K562 (cell line): Measurements from ENCODE around the gene FES. TPM values are rescaled to one million over a fixed set of nuclear protein-coding genes. Genes with fewer than 3 reads are reported as not detected.
A peak's percentile ranks its signal among the peaks of the same experiment; 100 is the strongest.

Experiments
- BACH1 ChIP-seq: fragments of 200-800 bp; sonication (Bioruptor generic); IDR thresholded peaks from 2 replicates; pipeline ENCODE4 v1.6.1; 2016; ENCODE audit warnings: missing genetic modification characterization, missing compliant biosample characterization
- BCOR ChIP-seq: fragments of 450-650 bp; IDR thresholded peaks from 2 replicates; pipeline ENCODE4 v1.6.1; 2016
- CEBPG ChIP-seq, 3 experiments: fragments of 200-800 bp in 1 of 3; sonication (Bioruptor generic) in 1 of 3; sonication (generic) in 1 of 3; formaldehyde crosslinking in 1 of 3; IDR thresholded peaks in 2 of 3; conservative IDR thresholded peaks in 1 of 3; 2 replicates each; pipeline versions ENCODE4 v1.6.1 to v1.8.0; 2016 to 2022; ENCODE audit warnings: missing compliant biosample characterization in 2 of 3, missing genetic modification characterization in 2 of 3, mild to moderate bottlenecking in 1 of 3, missing genetic modification reagents in 1 of 3
- EGR1 ChIP-seq: fragments of 450-650 bp; conservative IDR thresholded peaks from 2 replicates; pipeline ENCODE4 v1.6.1; 2017; ENCODE audit warnings: mild to moderate bottlenecking
- MAX ChIP-seq: sonication (generic); formaldehyde crosslinking; IDR thresholded peaks from 2 replicates; pipeline ENCODE4 v1.9.0; 2022; ENCODE audit warnings: mild to moderate bottlenecking, missing genetic modification reagents
- MGA ChIP-seq: fragments of 450-650 bp; IDR thresholded peaks from 2 replicates; pipeline ENCODE4 v1.6.1; 2016; ENCODE audit warnings: mild to moderate bottlenecking, moderate library complexity
- MTA3 ChIP-seq: fragments of 450-650 bp; formaldehyde crosslinking; IDR thresholded peaks from 2 replicates; pipeline ENCODE4 v1.6.1; 2017; ENCODE audit warnings: mild to moderate bottlenecking, borderline replicate concordance
- POLR3G ChIP-seq: IDR thresholded peaks from 2 replicates; pipeline ENCODE4 v1.6.1; 2011; ENCODE audit not compliant: insufficient read length, insufficient replicate concordance; ENCODE audit errors: extremely low read depth
- PYGO2 ChIP-seq: fragments of 450-650 bp; IDR thresholded peaks from 2 replicates; pipeline ENCODE4 v1.6.1; 2016; ENCODE audit warnings: mild to moderate bottlenecking, missing genetic modification characterization, moderate library complexity, missing compliant biosample characterization
- SREBF2 ChIP-seq: sonication (generic); formaldehyde crosslinking; IDR thresholded peaks from 2 replicates; pipeline ENCODE4 v1.4.0; 2020; ENCODE audit warnings: mild to moderate bottlenecking, missing genetic modification reagents
- STAT5B ChIP-seq: fragments of 250-450 bp; sonication (Bioruptor Pico); IDR thresholded peaks from 2 replicates; pipeline ENCODE4 v1.8.0; 2021; ENCODE audit warnings: mild to moderate bottlenecking, inconsistent platforms
- STAT6 ChIP-seq: sonication (generic); formaldehyde crosslinking; IDR thresholded peaks from 2 replicates; pipeline ENCODE4 v1.8.1; 2023; ENCODE audit warnings: mild to moderate bottlenecking, missing genetic modification reagents
- ZKSCAN1 ChIP-seq: fragments of 150-350 bp; IDR thresholded peaks from 2 replicates; pipeline ENCODE4 v1.6.1; 2016; ENCODE audit warnings: low read depth, low read length
- polyA plus RNA-seq, 8 experiments: library from polyadenylated mRNA; depleted of rRNA in 4 of 8; stranded (reverse) in 5 of 8; unstranded in 3 of 8; fragments of >200 nt; fragmentation: Nextera tagmentation in 2 of 8; fragmentation: Illumina TruSeq in 1 of 8; extraction: Ambion mirVana in 2 of 8; extraction: Trizol in 1 of 8; gene quantifications; 2 replicates each; pipeline versions ENCODE4 v1.2.1 to v1.2.3, GENCODE V29; 2011 to 2014; ENCODE audit warnings: inconsistent platforms in 1 of 8, missing spikeins in 1 of 8
- total RNA-seq, 7 experiments: library from RNA; depleted of rRNA in 6 of 7; stranded (reverse); fragments of >200 nt in 6 of 7; fragmentation: Illumina TruSeq in 2 of 7; extraction: Trizol in 2 of 7; gene quantifications; 2 replicates each; pipeline versions ENCODE4 v1.2.1 to v1.2.3, GENCODE V29; 2011 to 2021; ENCODE audit warnings: low replicate concordance in 1 of 7

The FES gene
- total and polyA plus RNA-seq, 9 of the 15 experiments (the other 6 are each of a cell fraction or from before 2014, with no cell fraction given): 0.38 to 2.6 (median 0.82) TPM

- TF ChIP-seq MGA: no peak
- peak; percentile 87 for TF ChIP-seq BCOR
- no peak for TF ChIP-seq MAX (CRISPR knock-in tag)
- no peak for TF ChIP-seq POLR3G
- no peak for TF ChIP-seq ZKSCAN1
- no peak for TF ChIP-seq CEBPG (CRISPR knock-in tag; IDR thresholded peaks at IDR 0.05)
- TF ChIP-seq CEBPG (tag; conservative IDR thresholded peaks at IDR 0.05 in 1 of 2, IDR thresholded peaks at IDR 0.05 in 1 of 2): no peak
- TF ChIP-seq PYGO2: no peak
- no peak for TF ChIP-seq STAT5B (CRISPR knock-in tag)
- TF ChIP-seq EGR1: no peak
- no peak for TF ChIP-seq SREBF2
- TF ChIP-seq BACH1 (tag): no peak
- no peak for TF ChIP-seq STAT6 (CRISPR knock-in tag)
- TF ChIP-seq MTA3: no peak
Observed at GRCh38 chr15:90870354-90871138, 13.8 kb upstream of the FES start (continued).
